ENCODE data around the gene C17orf78.

DNA sequence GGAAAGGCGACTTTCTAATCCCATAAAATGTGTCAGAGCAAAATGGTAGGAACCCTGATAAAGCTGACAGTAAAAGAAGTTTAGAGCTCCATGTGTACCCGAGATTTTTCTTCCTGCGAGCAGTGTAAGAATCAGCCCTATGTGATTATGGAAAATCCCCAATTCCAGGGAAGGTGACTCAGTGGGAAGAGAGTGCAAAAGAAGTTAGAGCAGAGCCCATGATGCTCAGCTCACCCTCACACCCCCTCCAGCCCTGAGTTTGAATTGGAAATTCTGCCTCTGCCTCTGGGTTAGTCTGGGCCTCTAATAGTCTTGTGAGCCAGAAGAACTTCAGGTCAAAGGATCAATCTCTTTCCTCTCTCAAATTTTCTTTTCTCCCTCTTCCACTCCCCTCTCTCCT, 12.5 kb downstream of the C17orf78 start:
- TF ChIP-seq POLR2A (IDR thresholded peaks at IDR 0.05) = no peak
- TF ChIP-seq, protein P1, sequence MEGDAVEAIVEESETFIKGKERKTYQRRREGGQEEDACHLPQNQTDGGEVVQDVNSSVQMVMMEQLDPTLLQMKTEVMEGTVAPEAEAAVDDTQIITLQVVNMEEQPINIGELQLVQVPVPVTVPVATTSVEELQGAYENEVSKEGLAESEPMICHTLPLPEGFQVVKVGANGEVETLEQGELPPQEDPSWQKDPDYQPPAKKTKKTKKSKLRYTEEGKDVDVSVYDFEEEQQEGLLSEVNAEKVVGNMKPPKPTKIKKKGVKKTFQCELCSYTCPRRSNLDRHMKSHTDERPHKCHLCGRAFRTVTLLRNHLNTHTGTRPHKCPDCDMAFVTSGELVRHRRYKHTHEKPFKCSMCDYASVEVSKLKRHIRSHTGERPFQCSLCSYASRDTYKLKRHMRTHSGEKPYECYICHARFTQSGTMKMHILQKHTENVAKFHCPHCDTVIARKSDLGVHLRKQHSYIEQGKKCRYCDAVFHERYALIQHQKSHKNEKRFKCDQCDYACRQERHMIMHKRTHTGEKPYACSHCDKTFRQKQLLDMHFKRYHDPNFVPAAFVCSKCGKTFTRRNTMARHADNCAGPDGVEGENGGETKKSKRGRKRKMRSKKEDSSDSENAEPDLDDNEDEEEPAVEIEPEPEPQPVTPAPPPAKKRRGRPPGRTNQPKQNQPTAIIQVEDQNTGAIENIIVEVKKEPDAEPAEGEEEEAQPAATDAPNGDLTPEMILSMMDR (IDR thresholded peaks at IDR 0.05) = no peak
